ENCODE results near the gene LINGO3. TPM values are rescaled to one million over a fixed set of nuclear protein-coding genes. Genes with fewer than 3 reads are reported as not detected.

The LINGO3 gene
- total and polyA plus RNA-seq, 2 of the 8 experiments (the other 6 are each of a cell fraction or from before 2014, with no cell fraction given): 0.59 TPM; not detected in 1

- TF ChIP-seq, protein P1, sequence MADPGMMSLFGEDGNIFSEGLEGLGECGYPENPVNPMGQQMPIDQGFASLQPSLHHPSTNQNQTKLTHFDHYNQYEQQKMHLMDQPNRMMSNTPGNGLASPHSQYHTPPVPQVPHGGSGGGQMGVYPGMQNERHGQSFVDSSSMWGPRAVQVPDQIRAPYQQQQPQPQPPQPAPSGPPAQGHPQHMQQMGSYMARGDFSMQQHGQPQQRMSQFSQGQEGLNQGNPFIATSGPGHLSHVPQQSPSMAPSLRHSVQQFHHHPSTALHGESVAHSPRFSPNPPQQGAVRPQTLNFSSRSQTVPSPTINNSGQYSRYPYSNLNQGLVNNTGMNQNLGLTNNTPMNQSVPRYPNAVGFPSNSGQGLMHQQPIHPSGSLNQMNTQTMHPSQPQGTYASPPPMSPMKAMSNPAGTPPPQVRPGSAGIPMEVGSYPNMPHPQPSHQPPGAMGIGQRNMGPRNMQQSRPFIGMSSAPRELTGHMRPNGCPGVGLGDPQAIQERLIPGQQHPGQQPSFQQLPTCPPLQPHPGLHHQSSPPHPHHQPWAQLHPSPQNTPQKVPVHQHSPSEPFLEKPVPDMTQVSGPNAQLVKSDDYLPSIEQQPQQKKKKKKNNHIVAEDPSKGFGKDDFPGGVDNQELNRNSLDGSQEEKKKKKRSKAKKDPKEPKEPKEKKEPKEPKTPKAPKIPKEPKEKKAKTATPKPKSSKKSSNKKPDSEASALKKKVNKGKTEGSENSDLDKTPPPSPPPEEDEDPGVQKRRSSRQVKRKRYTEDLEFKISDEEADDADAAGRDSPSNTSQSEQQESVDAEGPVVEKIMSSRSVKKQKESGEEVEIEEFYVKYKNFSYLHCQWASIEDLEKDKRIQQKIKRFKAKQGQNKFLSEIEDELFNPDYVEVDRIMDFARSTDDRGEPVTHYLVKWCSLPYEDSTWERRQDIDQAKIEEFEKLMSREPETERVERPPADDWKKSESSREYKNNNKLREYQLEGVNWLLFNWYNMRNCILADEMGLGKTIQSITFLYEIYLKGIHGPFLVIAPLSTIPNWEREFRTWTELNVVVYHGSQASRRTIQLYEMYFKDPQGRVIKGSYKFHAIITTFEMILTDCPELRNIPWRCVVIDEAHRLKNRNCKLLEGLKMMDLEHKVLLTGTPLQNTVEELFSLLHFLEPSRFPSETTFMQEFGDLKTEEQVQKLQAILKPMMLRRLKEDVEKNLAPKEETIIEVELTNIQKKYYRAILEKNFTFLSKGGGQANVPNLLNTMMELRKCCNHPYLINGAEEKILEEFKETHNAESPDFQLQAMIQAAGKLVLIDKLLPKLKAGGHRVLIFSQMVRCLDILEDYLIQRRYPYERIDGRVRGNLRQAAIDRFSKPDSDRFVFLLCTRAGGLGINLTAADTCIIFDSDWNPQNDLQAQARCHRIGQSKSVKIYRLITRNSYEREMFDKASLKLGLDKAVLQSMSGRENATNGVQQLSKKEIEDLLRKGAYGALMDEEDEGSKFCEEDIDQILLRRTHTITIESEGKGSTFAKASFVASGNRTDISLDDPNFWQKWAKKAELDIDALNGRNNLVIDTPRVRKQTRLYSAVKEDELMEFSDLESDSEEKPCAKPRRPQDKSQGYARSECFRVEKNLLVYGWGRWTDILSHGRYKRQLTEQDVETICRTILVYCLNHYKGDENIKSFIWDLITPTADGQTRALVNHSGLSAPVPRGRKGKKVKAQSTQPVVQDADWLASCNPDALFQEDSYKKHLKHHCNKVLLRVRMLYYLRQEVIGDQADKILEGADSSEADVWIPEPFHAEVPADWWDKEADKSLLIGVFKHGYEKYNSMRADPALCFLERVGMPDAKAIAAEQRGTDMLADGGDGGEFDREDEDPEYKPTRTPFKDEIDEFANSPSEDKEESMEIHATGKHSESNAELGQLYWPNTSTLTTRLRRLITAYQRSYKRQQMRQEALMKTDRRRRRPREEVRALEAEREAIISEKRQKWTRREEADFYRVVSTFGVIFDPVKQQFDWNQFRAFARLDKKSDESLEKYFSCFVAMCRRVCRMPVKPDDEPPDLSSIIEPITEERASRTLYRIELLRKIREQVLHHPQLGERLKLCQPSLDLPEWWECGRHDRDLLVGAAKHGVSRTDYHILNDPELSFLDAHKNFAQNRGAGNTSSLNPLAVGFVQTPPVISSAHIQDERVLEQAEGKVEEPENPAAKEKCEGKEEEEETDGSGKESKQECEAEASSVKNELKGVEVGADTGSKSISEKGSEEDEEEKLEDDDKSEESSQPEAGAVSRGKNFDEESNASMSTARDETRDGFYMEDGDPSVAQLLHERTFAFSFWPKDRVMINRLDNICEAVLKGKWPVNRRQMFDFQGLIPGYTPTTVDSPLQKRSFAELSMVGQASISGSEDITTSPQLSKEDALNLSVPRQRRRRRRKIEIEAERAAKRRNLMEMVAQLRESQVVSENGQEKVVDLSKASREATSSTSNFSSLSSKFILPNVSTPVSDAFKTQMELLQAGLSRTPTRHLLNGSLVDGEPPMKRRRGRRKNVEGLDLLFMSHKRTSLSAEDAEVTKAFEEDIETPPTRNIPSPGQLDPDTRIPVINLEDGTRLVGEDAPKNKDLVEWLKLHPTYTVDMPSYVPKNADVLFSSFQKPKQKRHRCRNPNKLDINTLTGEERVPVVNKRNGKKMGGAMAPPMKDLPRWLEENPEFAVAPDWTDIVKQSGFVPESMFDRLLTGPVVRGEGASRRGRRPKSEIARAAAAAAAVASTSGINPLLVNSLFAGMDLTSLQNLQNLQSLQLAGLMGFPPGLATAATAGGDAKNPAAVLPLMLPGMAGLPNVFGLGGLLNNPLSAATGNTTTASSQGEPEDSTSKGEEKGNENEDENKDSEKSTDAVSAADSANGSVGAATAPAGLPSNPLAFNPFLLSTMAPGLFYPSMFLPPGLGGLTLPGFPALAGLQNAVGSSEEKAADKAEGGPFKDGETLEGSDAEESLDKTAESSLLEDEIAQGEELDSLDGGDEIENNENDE (IDR thresholded peaks at IDR 0.05; ENCODE audit: insufficient replicate concordance, low read length): no peak
- no peak for TF ChIP-seq TAF7 (optimal IDR thresholded peaks at IDR 0.05; ENCODE audit: borderline replicate concordance, low read depth, low read length)
These were observed 46.1 kb upstream of the LINGO3 start (continued) for GRCh38 chr19:2353887-2354592.
